Astrocyte (in vitro differentiated cells and primary cell): ENCODE data around the gene LTB.

Experiments used
- EZH2 ChIP-seq: IDR thresholded peaks from 2 replicates; pipeline ENCODE4 v1.6.1; 2012; ENCODE audit warnings: mild to moderate bottlenecking, low read length, inconsistent platforms; ENCODE audit not compliant: insufficient read depth
- TF ChIP-seq, protein P1 (sequence below): IDR thresholded peaks from 2 replicates; pipeline ENCODE4 v1.5.1; 2011; ENCODE audit warnings: low read depth, mild to moderate bottlenecking, inconsistent platforms, low read length, moderate library complexity; ENCODE audit not compliant: insufficient read depth

DNA sequence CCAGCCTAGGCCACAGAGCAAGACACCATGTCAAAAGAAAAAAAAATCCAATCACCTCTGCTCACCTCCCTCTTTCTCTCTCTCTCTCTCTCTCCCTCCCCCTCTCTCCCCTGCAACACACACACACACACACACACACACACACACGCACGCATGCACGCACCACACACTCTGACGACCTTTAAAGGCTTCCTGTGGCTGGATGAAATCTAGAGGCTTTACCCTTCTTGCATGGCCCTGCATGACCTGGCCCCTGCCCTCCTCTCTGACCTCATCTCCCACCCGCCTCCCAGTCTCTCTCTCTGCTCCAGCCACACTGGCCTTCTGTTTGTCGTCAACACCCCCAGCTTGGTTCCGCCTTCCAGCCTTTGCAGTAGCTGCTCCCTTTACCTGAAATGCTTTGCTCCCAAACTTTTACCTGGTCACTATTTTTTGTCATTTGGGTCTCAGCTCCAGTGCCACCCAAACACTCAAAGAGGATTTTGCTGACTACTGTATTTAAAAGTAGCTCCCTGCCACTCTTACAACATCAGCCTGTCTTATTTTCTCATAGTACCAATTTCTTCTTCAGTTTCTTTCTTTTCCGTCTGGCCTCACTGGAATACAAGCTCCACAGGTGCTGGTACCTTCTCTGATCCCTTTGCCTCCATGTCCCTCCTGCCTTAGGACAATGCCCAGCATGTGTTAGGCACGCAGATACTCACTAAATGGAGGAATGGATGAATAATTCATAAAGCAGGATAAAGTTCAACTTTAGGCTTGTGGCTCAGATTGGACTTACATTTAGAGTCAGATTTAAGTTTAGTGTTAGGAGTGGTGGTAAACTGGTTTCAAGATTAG lies 14.5 kb downstream of the LTB start:
- TF ChIP-seq, protein P1, sequence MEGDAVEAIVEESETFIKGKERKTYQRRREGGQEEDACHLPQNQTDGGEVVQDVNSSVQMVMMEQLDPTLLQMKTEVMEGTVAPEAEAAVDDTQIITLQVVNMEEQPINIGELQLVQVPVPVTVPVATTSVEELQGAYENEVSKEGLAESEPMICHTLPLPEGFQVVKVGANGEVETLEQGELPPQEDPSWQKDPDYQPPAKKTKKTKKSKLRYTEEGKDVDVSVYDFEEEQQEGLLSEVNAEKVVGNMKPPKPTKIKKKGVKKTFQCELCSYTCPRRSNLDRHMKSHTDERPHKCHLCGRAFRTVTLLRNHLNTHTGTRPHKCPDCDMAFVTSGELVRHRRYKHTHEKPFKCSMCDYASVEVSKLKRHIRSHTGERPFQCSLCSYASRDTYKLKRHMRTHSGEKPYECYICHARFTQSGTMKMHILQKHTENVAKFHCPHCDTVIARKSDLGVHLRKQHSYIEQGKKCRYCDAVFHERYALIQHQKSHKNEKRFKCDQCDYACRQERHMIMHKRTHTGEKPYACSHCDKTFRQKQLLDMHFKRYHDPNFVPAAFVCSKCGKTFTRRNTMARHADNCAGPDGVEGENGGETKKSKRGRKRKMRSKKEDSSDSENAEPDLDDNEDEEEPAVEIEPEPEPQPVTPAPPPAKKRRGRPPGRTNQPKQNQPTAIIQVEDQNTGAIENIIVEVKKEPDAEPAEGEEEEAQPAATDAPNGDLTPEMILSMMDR, result no peak
- no peak for TF ChIP-seq EZH2
